T-helper 1 cell (primary cell): ENCODE measurements around the gene NKAIN2.
"Not testable (repeated sequence)": the region's sequence is repeated elsewhere in the genome, so short reads cannot be mapped to it uniquely, and the experiment has no call there.

Experiments used
- DNase-seq, 5 donors: peaks; one replicate each; pipeline ENCODE4 v3.0.0-alpha.2; 2012 to 2020

The NKAIN2 gene

GRCh38 chr6:124640432-124640831 lies 836.8 kb downstream of the NKAIN2 start:
- no peak for DNase-seq

- DNase-seq, result no peak
These were observed 852.2 kb downstream of the NKAIN2 start for GRCh38 chr6:124655866-124656265.

GRCh38 chr6:124658053-124658452 lies 854.4 kb downstream of the NKAIN2 start:
- DNase-seq, result no peak

- no peak for DNase-seq
These were observed 855.8 kb downstream of the NKAIN2 start for GRCh38 chr6:124659427-124659826.

GRCh38 chr6:124660185-124660584 lies 856.5 kb downstream of the NKAIN2 start:
- no peak for DNase-seq

- no peak for DNase-seq
These were observed 857.5 kb downstream of the NKAIN2 start for GRCh38 chr6:124661097-124661661.

DNA sequence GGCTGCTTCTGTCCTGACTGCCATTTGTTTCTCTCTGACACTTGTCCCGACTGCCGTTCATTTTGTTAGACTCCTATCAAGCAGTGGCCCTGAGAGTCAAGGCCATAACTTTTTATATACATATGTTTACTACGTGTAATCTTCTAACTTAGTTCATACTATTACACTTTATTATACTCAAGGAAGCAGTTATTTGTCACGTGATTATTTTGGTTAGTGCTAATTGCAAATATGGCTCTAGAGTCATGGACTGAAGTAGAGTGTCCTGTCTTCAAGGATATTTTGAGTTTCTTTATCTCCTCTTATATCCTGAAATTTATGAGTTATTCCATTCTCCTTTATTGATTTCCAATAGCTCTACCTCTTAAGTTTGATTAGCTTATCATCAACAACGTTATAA lies 864.4 kb downstream of the NKAIN2 start:
- DNase-seq, result no peak

GRCh38 chr6:124669713-124670480 lies 866.2 kb downstream of the NKAIN2 start:
- DNase-seq, result no peak

DNA sequence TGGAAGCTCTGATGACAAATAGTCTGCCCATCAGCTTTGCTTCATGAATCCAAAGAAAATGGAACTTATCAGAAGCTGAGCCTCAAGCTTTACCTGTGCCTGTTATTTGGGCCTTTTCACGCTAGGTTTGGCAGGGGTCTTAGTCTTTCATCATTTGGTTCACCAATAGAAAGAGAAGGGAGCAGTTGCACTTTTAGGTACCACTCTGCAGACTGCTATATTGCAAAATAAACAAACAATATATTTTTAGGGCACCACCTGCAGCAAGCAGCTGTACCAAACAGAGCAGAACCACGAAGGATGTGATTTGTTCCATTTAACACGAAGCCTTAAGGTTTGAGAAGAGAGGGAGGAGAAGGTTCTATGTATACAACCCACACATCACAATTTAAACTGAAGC lies 867.1 kb downstream of the NKAIN2 start:
- DNase-seq, result no peak

GRCh38 chr6:124671324-124671723 lies 867.7 kb downstream of the NKAIN2 start:
- no peak for DNase-seq

- DNase-seq, result no peak
These were observed 870.4 kb downstream of the NKAIN2 start for GRCh38 chr6:124674042-124674441.

DNA sequence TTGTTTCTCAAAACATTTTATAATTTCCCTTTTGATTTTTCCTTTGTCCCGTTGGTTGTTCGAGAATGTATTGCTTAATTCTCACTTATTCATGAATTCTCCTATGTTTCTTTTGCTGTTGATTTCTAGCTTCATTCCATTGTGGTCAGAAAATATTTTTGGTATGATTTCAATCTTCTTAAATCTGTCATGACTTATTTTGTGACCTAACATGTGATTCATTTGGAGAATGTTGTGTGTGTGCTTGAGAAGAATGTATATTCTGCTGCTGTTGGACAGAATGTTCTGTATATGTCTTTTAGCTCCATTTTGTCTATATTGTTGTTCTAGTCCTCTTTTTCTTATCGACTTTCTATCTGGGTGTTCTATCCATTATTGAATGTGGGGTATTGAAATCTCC lies 872.4 kb downstream of the NKAIN2 start:
- DNase-seq, result no peak

DNA sequence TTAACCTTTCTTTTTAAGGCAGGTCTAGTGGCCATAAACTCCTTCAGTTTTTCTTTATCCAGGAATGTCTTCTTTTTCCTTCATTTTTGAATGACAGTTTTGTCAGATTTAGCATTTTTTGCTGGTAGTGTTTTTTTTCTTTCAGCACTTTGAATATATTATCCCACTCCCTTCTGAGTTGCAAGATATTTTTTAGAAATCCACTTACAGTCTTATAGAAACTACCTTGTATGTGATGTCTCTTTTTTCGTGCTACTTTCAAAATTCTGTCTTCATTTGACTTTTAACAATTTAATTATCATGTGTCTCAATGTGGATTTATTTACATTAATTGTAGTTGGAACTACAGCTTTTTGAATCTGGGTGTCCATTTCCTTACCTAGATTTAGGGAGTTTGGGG lies 874.2 kb downstream of the NKAIN2 start:
- DNase-seq, result no peak

DNA sequence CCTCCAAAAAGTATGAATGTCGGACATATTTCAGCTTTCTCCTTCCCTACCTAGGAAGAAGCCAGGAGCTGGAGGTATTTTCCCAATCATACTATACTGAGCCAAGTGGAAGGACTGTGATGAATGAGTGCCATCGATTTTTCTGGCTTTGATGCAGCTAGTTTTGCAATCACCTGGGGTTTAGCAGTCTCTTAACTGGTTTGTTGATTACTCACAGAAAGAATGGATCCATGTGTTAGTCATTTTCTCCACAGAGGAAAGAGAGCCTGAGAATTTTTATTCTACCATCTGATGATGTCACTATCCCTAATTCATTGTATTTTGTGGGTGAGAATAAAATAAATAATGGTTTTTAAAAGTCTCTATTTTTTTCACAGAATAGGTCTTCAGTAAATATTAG lies 875.7 kb downstream of the NKAIN2 start:
- DNase-seq, result no peak

DNA sequence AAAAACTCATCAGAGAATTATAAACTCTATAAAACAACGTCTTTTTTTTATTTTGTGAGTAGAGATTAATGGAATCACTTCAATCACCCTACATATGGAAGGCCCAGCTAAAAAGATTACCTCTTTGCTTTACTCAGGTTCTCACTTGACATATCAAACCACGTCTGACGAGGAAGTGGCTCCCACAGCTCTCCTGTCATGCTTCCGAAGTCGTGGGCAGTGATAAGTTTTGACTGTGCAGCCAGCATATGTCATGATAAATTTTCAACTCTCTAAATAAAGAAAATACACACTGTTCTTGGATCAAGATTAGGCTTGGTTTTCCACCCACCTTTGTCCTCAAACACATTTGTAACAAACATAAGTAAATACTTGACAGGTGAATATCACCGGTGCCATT lies 879.1 kb downstream of the NKAIN2 start:
- DNase-seq, result no peak

DNA sequence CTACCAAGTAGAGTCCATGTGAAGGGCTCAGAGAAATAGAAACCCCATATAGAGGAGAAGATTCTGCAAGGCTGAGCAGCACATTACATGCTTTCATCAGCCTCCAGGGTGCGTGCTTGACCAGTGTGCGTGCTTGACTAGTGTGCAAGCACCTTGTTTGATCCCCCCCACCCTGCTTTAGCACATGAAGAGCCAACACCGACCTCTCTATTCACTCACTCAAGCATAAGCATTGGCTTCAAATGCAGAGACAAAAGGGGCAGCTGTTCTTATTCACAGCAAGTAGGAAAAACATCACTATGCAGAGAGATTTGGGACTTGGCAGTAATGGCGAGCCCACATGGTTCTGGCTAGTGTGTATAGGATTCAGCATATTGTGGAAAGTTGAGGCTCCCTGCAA lies 879.8 kb downstream of the NKAIN2 start:
- no peak for DNase-seq

GRCh38 chr6:124684621-124685020 lies 881.0 kb downstream of the NKAIN2 start:
- DNase-seq, result no peak

DNA sequence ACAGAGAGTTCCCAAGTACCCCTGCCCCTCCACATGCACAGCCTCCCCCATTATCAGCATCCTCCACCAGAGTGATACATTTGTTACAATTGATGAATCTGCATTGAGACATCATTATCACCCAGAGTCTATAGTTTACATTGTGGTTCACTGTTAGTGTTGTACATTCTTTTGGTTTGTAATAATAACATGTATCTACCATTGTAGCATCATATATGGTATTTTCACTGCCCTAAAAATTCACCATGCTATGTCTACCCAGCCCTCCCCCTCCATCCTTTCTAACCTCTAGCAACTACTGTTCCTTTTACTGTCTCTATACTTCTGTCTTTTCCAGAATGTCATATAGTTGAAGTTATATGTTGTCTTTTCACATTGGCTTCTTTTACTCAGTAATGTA lies 884.7 kb downstream of the NKAIN2 start:
- DNase-seq, result no peak

DNA sequence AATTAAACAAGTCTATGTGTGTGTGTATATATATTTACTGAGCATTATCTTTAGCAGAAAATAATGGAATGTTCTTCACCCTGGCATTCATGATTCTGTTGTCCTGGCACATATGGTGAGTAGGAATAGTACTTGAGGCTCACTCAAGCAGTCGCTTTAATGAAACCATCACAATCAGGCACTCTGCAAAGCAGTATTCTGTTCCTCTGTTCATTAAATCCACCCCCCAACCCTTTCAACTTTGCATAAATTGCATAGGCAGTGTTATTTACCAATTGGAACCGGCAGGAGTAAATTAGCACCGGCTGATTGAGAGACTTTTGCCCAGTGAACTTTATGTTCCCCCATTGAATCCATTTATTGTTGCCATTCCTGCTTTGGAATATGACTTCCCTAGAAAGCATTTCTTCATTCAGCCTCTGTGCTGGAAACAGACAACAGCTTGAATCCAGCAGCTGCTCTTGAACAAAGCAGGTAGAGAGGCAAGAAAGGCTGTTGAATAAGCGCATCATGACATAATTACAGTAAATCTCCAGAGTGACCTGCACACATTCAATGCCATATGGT lies 890.6 kb downstream of the NKAIN2 start:
- DNase-seq, result no peak

GRCh38 chr6:124699038-124699437 lies 895.4 kb downstream of the NKAIN2 start:
- no peak for DNase-seq

DNA sequence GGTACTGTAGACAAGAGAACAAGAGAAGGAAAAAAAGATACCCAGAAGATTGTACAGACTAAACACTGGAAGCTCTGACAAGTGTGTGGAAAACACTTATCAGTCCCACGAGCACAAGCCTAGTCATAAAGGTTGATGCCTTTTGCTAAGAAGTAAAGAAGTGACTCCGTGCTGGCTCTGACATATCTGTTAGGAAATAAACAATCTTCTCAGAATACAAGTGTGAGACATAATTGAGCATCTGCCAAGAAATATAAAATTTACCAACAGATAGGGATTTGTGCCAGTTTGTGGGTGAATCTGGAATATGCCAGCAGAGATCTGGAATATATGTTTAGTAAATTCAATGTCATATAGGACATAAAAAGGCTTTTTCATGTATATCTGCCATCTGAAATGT lies 899.9 kb downstream of the NKAIN2 start:
- no peak for DNase-seq

GRCh38 chr6:124712532-124712931 lies 908.9 kb downstream of the NKAIN2 start:
- not testable (repeated sequence) for DNase-seq

GRCh38 chr6:124714728-124715127 lies 911.1 kb downstream of the NKAIN2 start:
- no peak for DNase-seq

- DNase-seq, result no peak
These were observed 916.2 kb downstream of the NKAIN2 start for GRCh38 chr6:124719913-124720312.

DNA sequence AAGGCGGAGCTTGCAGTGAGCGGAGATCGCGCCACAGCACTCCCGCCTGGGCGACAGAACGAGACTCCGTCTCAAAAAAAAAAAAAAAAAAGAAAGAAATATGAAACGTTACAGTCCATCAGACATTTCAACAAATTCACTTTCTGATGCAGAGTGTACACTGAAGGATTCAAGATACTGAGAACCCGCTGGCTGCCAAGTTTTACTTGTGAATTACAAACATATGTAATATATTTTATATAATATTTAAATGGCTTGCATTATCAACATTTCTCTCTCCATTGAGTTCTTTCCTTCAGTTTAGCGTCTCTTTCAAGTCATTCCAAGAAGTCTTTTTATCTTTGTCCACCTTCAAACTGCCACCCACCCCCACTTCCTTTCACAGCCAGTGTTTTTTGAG lies 917.7 kb downstream of the NKAIN2 start:
- DNase-seq, result no peak
